Heart left ventricle (tissue), 13 donors: ENCODE results near the gene RSPRY1.

Source experiments
- CTCF ChIP-seq, 12 donors: fragments of 200-600 bp; sonication (generic) in 4 of 12; IDR thresholded peaks; one replicate each; pipeline versions ENCODE4 v1.5.0 to v1.8.0; 2018 to 2022; ENCODE audit warnings: antibody characterized with exemption in 12 of 12, mild to moderate bottlenecking in 5 of 12
- POLR2A ChIP-seq, 2 donors: fragments of 450-650 bp; IDR thresholded peaks; one replicate each; pipeline ENCODE4 v1.6.1; 2017; ENCODE audit warnings: antibody characterized with exemption in 2 of 2, mild to moderate bottlenecking in 2 of 2, moderate library complexity in 2 of 2
- donor health status: ischemic (EF 13 %, LVEDD 7.1; RV severe dilation, severe dysfunction).
- donor health status: DM: no; HTN: yes; CAD: no.
- donor health status: DM: no; HTN: no; CAD: no.
- donor health status: ischemic (EF 25% LVEDD 6.9; RV normal size, moderate dysfunction).
- donor health status: ischemic (EF 25% LVEDD 5.7; RV mildly dilated, moderate dysfunction).
- donor health status: ischemic (EF 35%, LVEDD 5.7; RV mildly dilated, moderate dysfunction).
- donor health status: nonischemic (EF 11% LVEDD 7.7; RV severe dilation, severe dysfunction).
- donor health status: DM: yes; HTN: yes; CAD: no.
- donor health status: PGD.
- donor health status: ischemic (EF 29% LVEDD 5.4; RV normal size, mild dysfunction).
- donor health status: nonischemic (EF 23%, LVEDD 6.1; RV moderate dilation, normal function).

- TF ChIP-seq CTCF (IDR thresholded peaks at IDR 0.05) (no peak), POLR2A (IDR thresholded peaks at IDR 0.05) (no peak)
Observed at GRCh38 chr16:57263541-57264351, 77.6 kb downstream of the RSPRY1 start.
